M059J (cell line): ENCODE data around the gene IMMT. TPM values are rescaled to one million over a fixed set of nuclear protein-coding genes. Genes with fewer than 3 reads are reported as not detected.

ENCODE experiments used
- DNase-seq: peaks from one replicate; pipeline ENCODE4 v3.0.0-alpha.2; 2012; ENCODE audit warnings: low read depth
- total RNA-seq: library from RNA; depleted of rRNA; stranded (reverse); fragments of >200 nt; shearing (Covaris generic); gene quantifications from 2 replicates; pipeline ENCODE4 v1.2.3, GENCODE V29; 2014

Gene IMMT
- total RNA-seq, 1 experiment from 2014 or later: 68.6 TPM

DNA sequence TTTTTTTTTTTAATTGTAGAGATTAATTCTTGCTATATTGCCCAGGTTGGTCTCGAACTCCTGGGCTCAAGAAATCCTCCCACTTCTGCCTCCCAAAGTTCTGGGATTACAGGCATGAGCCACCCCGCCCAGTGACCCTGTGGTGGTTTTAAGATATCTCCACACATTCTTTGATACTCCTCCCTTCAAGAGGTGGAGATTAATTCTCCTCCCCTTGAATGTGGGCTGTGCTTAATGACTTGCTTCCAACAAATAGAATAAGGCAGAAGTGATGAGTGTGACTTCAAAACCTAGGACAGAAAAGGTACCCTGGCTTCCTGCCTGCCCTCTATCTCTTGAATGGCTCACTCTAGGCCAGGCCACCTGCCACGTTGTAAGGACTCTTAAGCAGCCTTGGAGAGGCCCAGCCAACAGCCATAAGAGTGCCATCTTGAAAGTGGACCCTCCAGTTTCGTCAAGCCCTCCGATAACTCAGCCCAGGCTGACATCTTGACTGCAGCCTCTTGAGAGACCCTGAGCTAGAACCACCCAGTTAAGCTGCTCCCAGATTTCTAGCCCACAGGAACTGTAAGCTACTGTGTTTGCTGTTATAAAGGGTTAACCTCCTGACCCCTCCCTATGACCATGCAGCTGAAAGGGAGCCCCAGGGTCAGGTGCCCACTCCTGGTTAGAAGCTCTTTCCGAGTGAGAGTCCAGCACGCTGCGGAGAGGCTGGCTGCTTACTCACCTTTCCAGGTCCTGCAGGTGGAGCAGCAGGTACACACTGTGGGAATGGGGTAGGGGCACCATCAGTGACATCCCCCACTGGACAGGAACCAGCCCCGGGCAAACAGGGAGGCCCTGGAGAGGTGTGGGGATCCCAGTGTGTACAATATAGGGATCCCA is 31.6 kb upstream of the IMMT start:
- DNase-seq: no peak

DNA sequence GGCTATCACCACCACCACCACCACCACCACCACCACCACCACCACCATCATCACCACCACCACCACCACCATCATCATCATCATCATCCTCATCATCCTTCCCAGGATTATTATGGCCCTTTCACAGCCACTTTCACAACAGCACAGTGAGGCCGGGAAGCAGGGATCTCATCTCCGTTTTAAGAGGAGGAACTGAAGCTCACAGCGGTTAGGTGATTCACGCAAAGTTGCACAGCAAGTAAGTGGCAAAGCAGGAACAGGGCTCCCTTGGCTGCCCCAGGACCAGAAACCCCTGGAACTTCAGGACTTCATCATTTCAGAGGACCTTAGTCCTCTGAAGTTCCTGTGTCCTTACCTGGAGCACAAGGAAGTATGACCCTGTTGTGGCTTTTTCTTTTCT is 30.8 kb upstream of the IMMT start:
- DNase-seq: no peak

DNA sequence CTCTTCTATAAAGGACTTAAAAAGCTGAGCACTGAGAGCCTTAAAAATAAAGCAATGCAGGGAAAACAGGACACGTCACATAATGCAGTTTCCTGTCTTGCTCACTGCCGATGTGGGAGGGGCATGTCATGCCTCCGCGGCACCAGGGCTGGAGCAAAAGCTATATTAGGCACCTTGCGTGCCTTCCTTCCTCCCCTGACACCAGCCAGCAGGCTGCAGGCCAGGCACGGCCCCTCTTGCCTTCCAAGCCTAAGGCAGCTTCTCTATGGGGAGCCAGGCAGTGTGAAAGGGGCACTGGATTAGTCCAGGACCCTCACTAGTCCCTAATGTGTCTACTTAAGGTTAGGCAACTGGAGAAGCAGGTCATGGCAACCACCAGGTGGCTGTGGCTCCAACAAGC is 30.3 kb upstream of the IMMT start:
- no peak for DNase-seq

DNA sequence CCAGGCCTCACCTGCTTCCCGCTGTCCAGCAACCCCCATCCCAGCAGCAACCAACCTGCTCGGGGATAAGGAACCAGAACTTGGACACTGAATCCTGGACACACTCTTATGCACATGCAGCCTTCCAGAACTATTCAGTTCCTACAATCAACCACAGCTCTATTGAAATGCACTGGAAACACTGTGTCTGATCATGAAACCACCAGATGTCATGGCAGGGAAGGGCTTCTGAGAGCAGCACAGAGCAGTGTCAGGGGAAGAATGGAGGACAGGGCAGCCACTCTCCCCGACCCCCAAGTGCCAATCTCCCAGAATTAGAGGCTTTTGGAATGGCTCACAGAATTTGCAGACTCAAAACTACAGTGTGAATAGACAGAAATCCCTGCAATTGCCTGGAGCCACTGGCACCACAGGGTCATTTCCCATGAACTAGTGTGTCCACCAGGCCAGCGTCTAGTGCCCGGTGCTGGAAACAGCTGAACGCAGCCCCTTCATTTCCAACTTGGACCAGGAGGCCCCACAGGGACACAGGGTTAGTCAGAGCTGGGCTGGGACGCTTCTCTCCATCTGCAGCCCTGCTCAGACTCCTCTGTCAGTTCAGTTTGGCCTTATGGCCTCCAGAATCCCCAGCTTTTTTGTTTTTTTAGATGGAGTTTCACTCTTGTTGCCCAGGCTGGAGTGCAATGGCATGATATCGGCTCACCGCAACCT is 29.5 kb upstream of the IMMT start:
- no peak for DNase-seq

DNA sequence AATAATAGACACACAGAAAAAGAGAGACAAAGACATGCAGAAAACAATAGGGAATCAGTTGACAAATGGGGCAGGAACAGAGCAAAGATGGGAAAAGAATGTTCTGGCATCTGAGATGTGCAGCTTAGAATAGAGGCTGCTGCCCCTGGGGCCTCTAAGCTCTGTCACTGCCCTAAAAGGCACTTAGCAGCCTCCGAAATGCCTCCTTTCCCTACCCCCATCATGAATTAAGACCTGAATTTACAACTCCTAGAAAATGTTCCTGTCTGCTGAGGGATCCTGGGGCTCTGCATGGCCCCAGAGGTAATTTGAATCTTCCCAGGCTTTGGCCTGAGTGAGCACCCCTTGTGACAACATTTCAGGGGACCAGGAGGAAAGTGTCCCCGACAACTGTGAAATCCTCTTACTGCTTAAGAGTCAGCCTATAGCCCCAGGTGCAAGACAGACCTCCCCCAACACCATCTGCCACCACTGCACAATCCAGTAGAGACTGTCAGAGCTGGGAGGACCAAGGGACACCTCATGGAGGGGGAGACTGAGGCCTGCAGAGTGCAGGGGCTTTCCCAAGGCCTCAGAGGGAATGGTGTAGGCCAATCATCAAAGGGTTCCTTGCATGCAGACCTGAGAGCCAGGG is 28.8 kb upstream of the IMMT start:
- no peak for DNase-seq

GRCh38 chr2:86223140-86223926 is 28.1 kb upstream of the IMMT start:
- DNase-seq: peak; percentile 52

DNA sequence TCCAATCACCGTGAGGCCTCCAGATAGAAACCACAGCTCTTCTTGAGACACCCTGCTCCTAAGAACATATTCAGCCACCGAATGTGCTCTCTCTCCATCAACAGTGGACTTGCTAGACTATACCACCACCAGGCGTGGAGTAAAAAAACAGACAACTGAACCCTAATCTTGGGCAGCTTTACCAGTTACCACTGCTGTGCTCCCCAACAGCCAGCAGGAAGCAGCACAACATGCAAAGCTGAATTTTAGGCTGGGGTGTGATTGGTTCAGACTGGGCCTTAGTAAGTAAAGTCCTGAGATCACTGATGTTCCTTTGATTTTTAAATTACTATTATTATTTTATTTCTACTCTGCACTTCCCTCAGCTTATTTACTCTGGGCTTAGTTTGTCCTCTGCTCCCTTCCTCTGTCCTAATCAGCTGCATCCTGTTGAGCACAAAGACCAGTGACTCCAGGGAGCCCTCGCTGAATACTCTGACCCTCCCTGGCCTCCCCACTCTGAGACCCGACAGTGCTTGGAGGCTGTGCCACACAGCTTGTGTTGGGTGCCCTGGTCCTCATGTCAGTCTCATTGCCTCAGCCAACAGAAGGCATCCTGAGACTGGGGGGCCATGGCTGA is 25.9 kb upstream of the IMMT start:
- peak; percentile 31 for DNase-seq

DNA sequence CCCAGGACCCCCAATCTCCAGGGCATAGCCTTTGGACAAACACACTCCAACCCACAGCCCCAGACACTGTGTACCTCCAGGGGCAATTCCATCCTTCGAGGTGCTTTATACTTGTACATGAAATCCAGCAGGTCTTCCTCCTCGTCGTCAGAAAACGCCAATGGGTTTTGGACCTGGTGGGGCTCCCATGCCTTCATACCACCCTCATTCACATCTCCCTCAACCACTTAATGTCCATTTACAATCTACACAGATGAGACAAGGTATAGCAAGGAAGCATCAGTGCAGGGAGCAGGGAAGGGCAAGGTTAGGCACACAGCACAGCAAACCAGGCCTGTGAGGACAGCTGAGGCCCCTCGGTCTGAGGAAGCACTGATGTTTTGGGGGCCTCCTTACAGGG is 24.6 kb upstream of the IMMT start:
- DNase-seq: no peak

DNA sequence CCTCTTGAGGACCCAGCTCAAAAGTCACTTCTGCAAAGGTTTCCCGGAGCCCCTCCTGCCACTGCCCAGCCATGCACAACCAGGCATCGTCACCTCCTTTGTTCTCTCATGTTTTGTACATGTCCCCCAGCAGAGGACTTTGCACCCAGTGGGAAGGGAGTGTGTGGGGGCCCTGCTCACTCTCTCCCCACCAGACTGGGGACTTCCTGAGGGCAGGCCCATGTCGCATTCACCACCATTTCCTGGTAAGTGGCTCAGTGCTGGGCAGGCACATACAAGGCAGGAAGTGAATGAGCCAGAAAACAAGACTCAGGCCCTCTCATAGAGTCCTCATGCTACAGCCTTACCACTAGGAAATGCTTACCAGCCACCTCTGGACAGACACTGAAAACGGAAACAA is 22.9 kb upstream of the IMMT start:
- no peak for DNase-seq

GRCh38 chr2:86216575-86217555 is 21.6 kb upstream of the IMMT start:
- peak; percentile 19 for DNase-seq

DNA sequence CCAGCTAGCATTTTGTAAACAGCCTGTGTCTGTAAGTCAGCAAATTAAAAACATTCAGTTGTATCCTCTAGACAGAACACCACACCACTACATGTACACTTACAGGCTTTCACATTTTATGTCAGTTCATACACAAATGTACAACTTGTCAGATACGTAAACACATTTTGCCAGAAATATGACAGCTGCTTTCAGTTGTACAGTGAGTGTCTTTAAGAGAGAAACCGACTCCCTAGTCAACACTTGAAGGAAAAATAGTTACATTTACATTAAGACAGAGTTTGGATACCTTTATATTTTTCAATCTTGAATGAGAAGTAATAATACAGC is 19.2 kb upstream of the IMMT start:
- DNase-seq: no peak

- DNase-seq: no peak
These were observed 18.6 kb upstream of the IMMT start for GRCh38 chr2:86213699-86214502.

- DNase-seq: no peak
These were observed 17.8 kb upstream of the IMMT start for GRCh38 chr2:86213056-86213455.

DNA sequence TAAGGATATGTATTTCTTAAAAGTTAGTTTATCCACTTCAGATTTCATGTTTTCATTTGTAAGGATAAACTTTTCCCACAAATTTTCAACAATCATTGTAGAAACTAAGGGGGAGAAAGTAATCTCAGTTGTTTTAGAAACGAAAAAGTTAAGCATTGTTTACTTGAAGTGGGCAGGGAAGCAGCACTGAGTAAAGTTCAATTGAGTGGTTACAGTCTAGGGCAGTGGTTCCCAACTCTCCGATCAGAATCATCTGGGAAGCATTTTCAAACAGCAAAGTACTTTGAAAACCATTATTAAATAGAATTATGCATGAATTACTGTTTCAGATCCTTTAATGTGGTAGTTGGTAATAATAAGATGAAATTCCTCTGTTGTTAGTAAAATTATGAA is 16.5 kb upstream of the IMMT start:
- DNase-seq: no peak

DNA sequence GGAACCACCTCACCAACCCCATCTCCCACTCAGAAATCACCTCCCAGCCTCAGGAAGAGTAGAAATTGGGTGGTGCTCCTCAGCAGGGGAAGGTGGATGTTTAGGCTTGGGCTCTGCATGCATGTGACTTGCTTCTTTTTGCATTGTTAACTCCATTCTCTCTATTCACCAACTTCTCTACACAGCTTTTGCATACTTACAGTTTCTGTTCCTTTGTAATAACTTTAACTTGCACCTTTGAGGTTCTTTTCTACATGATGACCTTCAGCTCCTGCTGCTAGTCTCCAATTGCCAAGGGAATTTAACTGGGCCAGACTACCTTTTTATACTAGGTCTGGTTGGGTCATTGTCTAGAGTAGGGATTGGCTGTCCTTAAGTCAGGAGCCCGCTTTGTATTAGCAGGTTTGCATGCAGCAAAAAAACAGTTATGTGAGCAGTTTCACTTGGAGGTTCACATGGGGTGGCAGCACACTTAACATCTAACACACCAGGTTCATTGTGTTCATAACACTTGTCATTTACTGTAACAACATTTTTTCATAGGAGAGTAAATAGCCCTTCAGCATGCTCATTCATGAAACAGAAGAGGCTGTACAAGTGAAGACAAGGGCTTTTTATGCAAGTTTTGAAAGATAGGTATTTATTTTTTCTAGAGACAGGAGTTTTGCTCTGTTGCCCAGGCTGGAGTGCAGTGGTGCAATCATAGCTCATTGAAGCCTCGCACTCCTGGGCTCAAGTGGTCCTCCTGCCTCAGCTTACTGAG is 16.0 kb upstream of the IMMT start:
- no peak for DNase-seq

DNA sequence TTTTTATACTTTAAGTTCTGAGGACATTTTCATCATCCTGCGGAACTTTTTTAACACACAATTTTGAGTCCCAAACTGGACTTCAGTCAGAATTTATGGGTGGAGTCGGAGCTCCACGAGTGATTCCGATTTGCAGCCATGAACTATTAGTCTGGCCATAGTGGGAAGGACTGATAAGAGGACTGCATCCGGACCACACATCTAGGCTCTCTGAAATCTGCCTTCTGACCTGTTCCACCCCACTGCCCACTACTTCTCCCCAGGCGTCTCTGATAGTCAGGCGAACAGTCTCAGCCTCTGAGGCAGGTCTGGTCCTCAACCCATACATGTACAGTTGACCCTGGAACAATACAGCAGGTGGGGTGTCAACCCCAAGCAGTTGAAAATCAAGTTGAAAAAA is 9.2 kb upstream of the IMMT start:
- DNase-seq: no peak

- no peak for DNase-seq
These were observed 8.4 kb upstream of the IMMT start for GRCh38 chr2:86203614-86204013.

DNA sequence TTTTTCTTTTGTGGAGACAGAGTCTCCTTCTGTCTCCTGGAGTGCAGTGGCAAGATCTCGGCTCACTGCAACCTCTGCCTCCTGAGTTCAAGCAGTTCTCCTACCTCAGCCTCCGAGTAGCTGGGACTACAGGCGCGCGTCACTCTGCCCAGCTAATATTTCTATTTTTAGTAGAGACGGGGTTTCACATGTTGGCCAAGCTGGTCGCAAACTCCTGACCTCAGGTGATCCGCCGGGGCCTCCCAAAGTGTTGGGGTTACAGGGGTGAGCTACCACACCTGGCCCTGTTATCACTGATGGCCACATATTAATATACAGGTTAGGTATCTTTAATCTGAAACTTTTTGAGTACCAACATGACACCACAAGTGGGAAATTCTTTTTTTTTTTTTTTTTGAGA is 7.4 kb upstream of the IMMT start:
- no peak for DNase-seq

GRCh38 chr2:86202336-86202692 is 7.1 kb upstream of the IMMT start:
- DNase-seq: no peak
